ENCODE results near the gene PDLIM4.
A peak's percentile ranks its signal among the peaks of the same experiment; 100 is the strongest.

PDLIM4 gene

GRCh38 chr5:132253452-132254320, 3.8 kb upstream of the PDLIM4 start:
- no peak for DNase-seq (ENCODE audit: low spot score)

DNA sequence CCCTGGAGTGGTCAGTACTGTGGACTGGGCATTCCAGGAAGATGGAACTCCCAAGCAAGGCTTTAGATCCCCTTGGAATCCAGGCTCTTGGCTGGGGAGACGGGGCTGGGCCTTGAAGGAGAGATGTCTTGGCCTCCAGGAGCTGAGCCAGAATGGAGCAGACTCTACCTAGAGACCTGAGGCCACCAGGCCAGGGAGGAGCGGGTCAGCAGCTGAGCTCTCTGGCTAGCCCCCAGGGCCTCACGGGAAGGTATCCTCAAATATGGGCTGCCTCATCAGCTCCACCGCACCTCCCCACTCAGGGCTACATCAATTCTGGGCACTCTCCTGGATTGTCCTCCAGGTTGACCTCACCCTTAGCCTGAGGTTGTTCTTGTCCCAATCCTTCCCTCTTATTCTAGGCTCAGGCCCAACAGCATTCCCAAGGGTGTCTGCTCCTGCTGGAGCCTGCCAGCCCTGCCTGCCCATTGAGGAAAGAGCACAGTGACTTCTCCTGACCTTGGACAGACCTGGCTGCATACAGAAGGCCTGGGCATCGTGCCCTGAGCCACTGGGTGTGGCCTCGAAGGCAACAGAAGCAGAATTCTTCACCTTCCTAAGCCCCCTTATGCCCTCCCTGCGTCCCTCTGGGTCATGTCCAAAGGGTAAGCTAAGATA, 3.0 kb upstream of the PDLIM4 start:
- no peak for DNase-seq (ENCODE audit: low spot score)

GRCh38 chr5:132256086-132256782, 1.3 kb upstream of the PDLIM4 start:
- no peak for DNase-seq (ENCODE audit: low spot score)

GRCh38 chr5:132256783-132257130, 739 bp upstream of the PDLIM4 start:
- DNase-seq (ENCODE audit: low spot score): no peak

- DNase-seq (ENCODE audit: low spot score): no peak
These were observed 889 bp downstream of the PDLIM4 start for GRCh38 chr5:132258102-132259068.

DNA sequence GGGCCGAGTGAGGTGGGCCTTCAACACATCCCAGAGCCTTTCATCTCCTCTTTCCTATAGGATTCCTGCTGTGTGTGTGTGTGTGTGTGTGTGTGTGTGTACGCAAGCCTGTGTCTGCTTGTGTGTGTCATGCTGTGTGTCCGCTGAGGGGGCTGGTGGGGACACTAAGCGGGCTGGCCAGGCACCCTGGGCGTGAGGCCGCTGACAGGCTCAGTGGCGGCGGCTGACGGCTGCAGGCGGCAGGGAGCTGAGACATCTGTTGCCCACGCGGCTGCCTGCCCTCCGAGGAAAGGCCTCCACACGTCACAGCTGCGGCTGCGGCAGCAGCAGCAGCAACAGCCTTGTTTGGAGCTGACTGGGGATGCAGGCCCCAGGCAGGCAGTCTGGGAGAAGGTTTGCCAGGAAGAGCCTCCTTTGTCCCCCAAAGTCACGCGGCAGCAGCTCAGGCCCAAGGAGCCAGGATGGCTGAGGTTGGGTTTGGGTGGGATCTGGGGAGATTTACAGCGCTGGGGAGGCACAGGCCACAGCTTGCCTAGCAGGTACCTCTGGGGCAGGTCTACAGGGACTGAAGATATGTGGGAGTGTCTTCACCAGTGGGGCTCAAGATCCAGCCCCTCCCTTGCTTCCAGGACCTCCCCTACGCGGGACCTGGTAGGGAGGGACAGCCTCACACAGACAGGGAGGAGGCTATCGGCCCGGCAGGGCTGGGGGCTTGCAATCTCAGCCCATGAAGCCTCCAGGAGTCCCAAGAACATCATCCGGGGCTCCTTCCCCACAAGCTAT, 1.8 kb downstream of the PDLIM4 start:
- peak; percentile 71 for DNase-seq (ENCODE audit: low spot score)

GRCh38 chr5:132260051-132260450, 2.6 kb downstream of the PDLIM4 start:
- peak; percentile 89 for DNase-seq (ENCODE audit: low spot score)

DNA sequence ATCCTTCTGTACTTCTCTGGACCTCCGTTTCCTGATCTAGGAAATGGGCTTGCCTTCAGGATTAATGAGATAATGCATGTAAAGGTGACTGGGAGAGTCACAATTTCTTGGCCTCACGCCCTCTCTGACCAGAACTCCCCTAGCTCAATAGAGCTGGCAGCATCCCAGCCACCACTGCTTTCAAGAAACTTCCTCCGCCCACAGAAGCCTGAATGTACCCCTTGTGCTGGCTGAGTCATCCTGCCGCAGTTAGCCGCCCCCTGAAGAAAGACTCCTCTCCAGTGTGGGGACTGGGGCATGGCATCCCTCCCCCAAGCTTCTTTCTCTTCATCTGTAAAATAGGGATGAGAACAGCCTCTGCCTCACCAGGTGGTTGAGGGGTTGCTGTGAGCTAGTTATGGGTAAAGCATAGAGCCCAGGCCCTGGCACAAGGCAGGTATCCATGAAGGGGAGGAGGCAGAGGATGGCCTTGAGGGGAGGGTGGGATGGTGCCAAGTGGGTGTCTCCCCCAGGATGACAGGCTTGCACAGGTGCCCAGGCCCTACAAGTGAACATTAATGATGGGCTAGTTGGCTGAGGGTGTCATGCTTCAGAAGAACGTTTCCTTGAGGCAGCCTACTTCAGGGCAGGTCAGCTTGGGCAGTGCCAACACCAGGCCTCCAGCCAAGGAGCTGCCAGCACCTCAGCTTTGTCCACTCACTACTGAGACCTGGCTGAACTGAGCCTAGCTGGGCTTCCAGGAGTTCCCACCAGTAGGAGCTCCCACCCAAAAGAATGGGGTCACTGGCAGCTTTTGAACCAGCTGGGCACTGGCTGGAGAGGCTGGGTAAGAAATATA, 3.4 kb downstream of the PDLIM4 start:
- DNase-seq (ENCODE audit: low spot score): peak; percentile 88

DNA sequence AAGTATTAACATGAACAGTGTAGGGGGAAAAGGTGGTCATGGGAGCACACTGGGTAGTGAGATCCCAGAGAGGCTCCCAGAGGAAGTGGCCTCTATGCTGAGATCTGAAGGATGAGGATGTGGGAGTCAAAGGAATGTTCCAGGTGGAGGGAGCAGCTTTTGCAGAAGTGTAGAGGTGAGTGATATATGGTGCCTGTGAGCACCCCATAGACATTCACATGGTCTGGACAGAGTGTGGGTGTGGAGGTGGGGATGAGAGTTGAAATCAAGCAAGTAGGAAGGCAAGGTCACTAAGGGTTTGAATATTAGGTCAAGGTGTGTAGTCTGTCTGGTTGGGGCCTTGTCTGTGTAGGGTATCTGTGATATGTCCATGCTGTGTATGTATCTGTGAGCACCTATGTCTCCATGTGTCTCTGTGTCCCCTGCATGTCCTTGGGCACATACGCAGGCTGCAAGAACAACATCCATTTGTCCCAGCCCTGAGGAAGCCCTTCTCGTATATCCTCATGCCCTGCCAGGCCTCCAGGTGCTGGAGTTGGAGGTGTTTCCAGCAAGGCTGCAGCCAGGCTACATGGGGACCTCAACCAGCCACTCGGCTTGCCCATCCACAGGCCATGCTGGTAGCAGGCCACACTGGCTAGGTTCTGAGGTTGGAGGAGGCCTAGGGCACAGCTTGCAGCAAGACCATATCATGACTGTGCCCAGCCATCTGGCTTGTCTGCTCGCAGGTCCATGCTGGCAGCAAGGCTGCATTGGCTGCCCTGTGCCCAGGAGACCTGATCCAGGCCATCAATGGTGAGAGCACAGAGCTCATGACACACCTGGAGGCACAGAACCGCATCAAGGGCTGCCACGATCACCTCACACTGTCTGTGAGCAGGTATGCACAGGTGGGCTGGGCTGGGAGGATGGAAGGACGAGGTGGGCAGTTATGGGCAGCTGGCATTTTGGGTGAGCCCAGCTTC, 4.7 kb downstream of the PDLIM4 start:
- DNase-seq (ENCODE audit: low spot score): no peak

DNA sequence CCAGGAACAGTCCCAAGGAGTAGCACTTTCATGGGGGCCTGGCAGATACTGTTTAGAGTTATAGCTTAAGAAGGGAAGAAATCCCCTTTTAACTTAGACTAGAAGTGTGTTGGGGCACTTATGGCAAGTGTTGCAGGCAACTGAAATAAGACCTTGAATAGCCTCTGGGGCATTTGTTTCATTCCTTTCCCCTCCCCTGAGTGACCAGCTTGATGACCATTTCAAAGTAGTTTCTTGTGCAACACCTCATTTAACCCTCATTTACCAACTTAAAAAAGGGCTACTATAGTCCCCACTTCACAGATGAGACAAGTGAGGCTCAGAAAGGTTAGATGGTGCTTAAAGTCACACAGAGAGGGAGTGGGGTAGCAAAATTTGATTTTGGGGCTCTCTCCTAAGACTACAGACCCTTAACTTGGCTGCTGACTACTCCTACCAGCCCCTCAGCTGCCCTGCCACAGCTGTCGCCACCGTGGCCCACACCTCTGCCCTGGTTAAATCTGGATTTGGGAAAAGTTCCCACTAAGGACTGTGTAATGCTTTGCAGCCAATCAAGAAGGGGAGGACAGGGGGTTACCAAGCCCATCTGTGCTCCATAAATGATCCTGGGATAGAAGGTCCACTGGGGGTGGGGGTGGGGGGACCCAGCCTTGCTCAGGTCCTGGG, 5.5 kb downstream of the PDLIM4 start:
- no peak for DNase-seq (ENCODE audit: low spot score)

GRCh38 chr5:132263548-132264261, 6.2 kb downstream of the PDLIM4 start:
- no peak for DNase-seq (ENCODE audit: low spot score)

- DNase-seq (ENCODE audit: low spot score): no peak
These were observed 7.2 kb downstream of the PDLIM4 start for GRCh38 chr5:132264546-132265335.

DNA sequence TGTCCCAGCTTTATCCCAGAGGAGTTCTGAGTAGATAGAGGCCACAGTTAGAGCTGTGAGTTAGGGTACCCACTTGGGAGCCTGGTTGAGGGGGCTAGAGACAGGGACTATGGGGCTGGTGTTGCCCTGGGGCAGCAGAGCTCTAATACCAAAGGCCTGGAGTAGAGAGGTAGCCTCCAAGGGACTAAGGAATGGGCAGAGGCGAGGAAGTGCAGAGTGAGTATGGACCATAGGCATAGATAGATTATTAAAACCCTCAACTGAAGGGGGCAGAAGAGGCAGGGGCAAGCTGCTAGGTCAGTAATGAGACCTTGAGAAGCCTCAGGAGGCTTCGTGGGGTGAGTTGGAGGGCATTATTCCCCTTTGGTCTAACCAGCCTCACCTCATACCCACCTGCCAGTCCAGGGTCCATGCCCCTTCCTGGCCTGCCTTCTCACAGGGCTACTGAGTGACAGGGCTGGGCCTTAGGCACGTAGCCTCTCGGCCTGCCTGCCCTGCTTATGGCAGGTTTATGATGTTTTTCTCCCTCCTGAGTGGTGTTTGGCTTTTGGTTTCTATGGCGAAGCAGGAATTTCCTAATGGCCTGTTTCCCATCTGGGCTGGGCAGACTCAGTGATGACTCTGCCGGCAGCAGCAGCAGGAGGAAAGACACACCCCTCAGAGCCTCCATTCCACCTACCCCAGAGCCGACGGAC, 8.0 kb downstream of the PDLIM4 start:
- DNase-seq (ENCODE audit: low spot score): peak; percentile 93

GRCh38 chr5:132266031-132266835, 8.7 kb downstream of the PDLIM4 start:
- DNase-seq (ENCODE audit: low spot score): no peak

GRCh38 chr5:132266836-132267160, 9.3 kb downstream of the PDLIM4 start:
- no peak for DNase-seq (ENCODE audit: low spot score)
